H9 (cell line): ENCODE data around the gene CDC20. TPM values are rescaled to one million over a fixed set of nuclear protein-coding genes. Genes with fewer than 3 reads are reported as not detected.

ENCODE experiments used
- DNase-seq: peaks from one replicate; pipeline ENCODE4 v3.0.0-alpha.2; 2017
- H2AFZ ChIP-seq: one replicate; pipeline ENCODE4 v1.6.1; 2013; ENCODE audit warnings: mild to moderate bottlenecking, low read length, control low read depth, moderate library complexity
- H2AK5ac ChIP-seq: 2 replicates; pipeline ENCODE4 v1.6.1; 2013; ENCODE audit warnings: low read length, control low read depth, mixed read lengths; ENCODE audit not compliant: insufficient read length
- H2BK120ac ChIP-seq: one replicate; pipeline ENCODE4 v1.6.1; 2013; ENCODE audit warnings: low read depth, mild to moderate bottlenecking, low read length, control low read depth, inconsistent platforms; ENCODE audit not compliant: poor library complexity, severe bottlenecking
- H2BK12ac ChIP-seq: 2 replicates; pipeline ENCODE4 v1.6.1; 2013; ENCODE audit warnings: low read length, control low read depth, mixed read lengths, low read depth; ENCODE audit not compliant: insufficient read length
- H2BK15ac ChIP-seq: 2 replicates; pipeline ENCODE4 v1.6.1; 2013; ENCODE audit warnings: low read depth, low read length, control low read depth
- H2BK20ac ChIP-seq: one replicate; pipeline ENCODE4 v1.6.1; 2013; ENCODE audit warnings: low read depth, mild to moderate bottlenecking, low read length, control low read depth, inconsistent platforms; ENCODE audit not compliant: poor library complexity, severe bottlenecking
- H2BK5ac ChIP-seq: 2 replicates; pipeline ENCODE4 v1.6.1; 2013; ENCODE audit warnings: low read length, control low read depth, mixed read lengths; ENCODE audit not compliant: insufficient read length
- H3K14ac ChIP-seq: 2 replicates; pipeline ENCODE4 v1.6.1; 2013; ENCODE audit warnings: low read length, control low read depth; ENCODE audit not compliant: insufficient read depth
- H3K18ac ChIP-seq: 2 replicates; pipeline ENCODE4 v1.6.1; 2013; ENCODE audit warnings: low read depth, mild to moderate bottlenecking, mixed read lengths, low read length, control low read depth; ENCODE audit not compliant: insufficient read length
- H3K23ac ChIP-seq: 2 replicates; pipeline ENCODE4 v1.6.1; 2013; ENCODE audit warnings: low read length, control low read depth, mixed read lengths, low read depth; ENCODE audit not compliant: insufficient read length
- H3K23me2 ChIP-seq: 2 replicates; pipeline ENCODE4 v1.6.1; 2013; ENCODE audit warnings: low read depth, mild to moderate bottlenecking, mixed read lengths, low read length, control low read depth; ENCODE audit not compliant: insufficient read length, poor library complexity, severe bottlenecking
- H3K27ac ChIP-seq: 2 replicates; pipeline ENCODE4 v1.5.1; 2013; ENCODE audit warnings: low read length, control low read depth, mixed read lengths, low read depth; ENCODE audit not compliant: insufficient read length
- H3K27me3 ChIP-seq: 2 replicates; pipeline ENCODE4 v1.6.1; 2013; ENCODE audit warnings: low read length, control low read depth, inconsistent platforms; ENCODE audit not compliant: insufficient read depth
- H3K4ac ChIP-seq: 2 replicates; pipeline ENCODE4 v1.6.1; 2013; ENCODE audit warnings: low read depth, mild to moderate bottlenecking, control low read depth, inconsistent platforms, low read length, moderate library complexity
- H3K4me1 ChIP-seq: 2 replicates; pipeline ENCODE4 v1.6.1; 2013; ENCODE audit warnings: low read length, control low read depth, inconsistent platforms; ENCODE audit not compliant: insufficient read depth
- H3K4me2 ChIP-seq: 2 replicates; pipeline ENCODE4 v1.6.1; 2013; ENCODE audit warnings: low read length, control low read depth, mixed read lengths; ENCODE audit not compliant: insufficient read length, insufficient read depth
- H3K56ac ChIP-seq: 2 replicates; pipeline ENCODE4 v1.6.1; 2013; ENCODE audit warnings: low read depth, mild to moderate bottlenecking, mixed read lengths, low read length, control low read depth; ENCODE audit not compliant: insufficient read length
- H3K79me1 ChIP-seq: 2 replicates; pipeline ENCODE4 v1.6.1; 2013; ENCODE audit warnings: low read depth, mild to moderate bottlenecking, moderate library complexity, low read length, control low read depth, inconsistent platforms; ENCODE audit not compliant: insufficient read depth, poor library complexity, severe bottlenecking
- H3K79me2 ChIP-seq: 2 replicates; pipeline ENCODE4 v1.6.1; 2013; ENCODE audit warnings: low read length, control low read depth, inconsistent platforms; ENCODE audit not compliant: insufficient read depth
- H3K9ac ChIP-seq: 2 replicates; pipeline ENCODE4 v1.6.1; 2013; ENCODE audit warnings: low read length, control low read depth, mixed read lengths; ENCODE audit not compliant: insufficient read length; ENCODE audit errors: extremely low read depth
- H3K9me3 ChIP-seq: one replicate; pipeline ENCODE4 v1.6.1; 2013; ENCODE audit warnings: low read depth, low read length, inconsistent platforms; ENCODE audit not compliant: control insufficient read depth
- H3T11ph ChIP-seq: one replicate; pipeline ENCODE4 v1.6.1; 2013; ENCODE audit warnings: mild to moderate bottlenecking, low read length, control low read depth, inconsistent platforms
- H4K20me1 ChIP-seq: one replicate; pipeline ENCODE4 v1.6.1; 2013; ENCODE audit not compliant: control insufficient read depth, insufficient read length, insufficient read depth
- H4K5ac ChIP-seq: 2 replicates; pipeline ENCODE4 v1.6.1; 2013; ENCODE audit warnings: low read depth, mild to moderate bottlenecking, mixed read lengths, low read length, control low read depth; ENCODE audit not compliant: insufficient read length
- H4K8ac ChIP-seq: replicated peaks from 2 replicates; pipeline ENCODE4 v1.6.1; 2013; ENCODE audit warnings: low read length, control low read depth, mixed read lengths, low read depth; ENCODE audit not compliant: insufficient read length
- H4K91ac ChIP-seq: 2 replicates; pipeline ENCODE4 v1.6.1; 2013; ENCODE audit warnings: low read depth, mild to moderate bottlenecking, moderate library complexity, mixed read lengths, low read length, control low read depth; ENCODE audit not compliant: insufficient read length
- H3K27ac Mint-ChIP-seq, 3 experiments: 2 replicates in 2 of 3; 3 replicates in 1 of 3; pipeline ENCODE4 v1.8.0; 2020 to 2021; ENCODE audit warnings: mixed read lengths in 3 of 3, mild to moderate bottlenecking in 1 of 3, moderate library complexity in 1 of 3
- H3K27me3 Mint-ChIP-seq: 2 replicates; pipeline ENCODE4 v1.8.0; 2021; ENCODE audit warnings: low read depth, mild to moderate bottlenecking, moderate library complexity, mixed read lengths
- H3K36me3 Mint-ChIP-seq, 3 experiments: 2 replicates in 2 of 3; 3 replicates in 1 of 3; pipeline ENCODE4 v1.8.0; 2020 to 2021; ENCODE audit warnings: low read depth in 3 of 3, mixed read lengths in 3 of 3; ENCODE audit not compliant: insufficient read depth in 1 of 3
- H3K4me1 Mint-ChIP-seq, 2 experiments: 2 replicates each; pipeline ENCODE4 v1.8.0; 2020; ENCODE audit warnings: mixed read lengths in 2 of 2
- H3K4me3 Mint-ChIP-seq, 2 experiments: 2 replicates in 1 of 2; 3 replicates in 1 of 2; pipeline ENCODE4 v1.8.0; 2020 to 2021; ENCODE audit warnings: mild to moderate bottlenecking in 2 of 2, mixed read lengths in 2 of 2, moderate library complexity in 1 of 2
- H3K9me3 Mint-ChIP-seq, 2 experiments: 2 replicates in 1 of 2; 3 replicates in 1 of 2; pipeline ENCODE4 v1.8.0; 2020; ENCODE audit warnings: mild to moderate bottlenecking in 2 of 2, mixed read lengths in 2 of 2, moderate library complexity in 1 of 2
- WGBS: extraction: QIAGEN DNeasy Blood & Tissue Kit; methylation state at CpG from one replicate; pipeline ENCODE4 v1.1.7; 2013; ENCODE audit warnings: missing lambda C conversion rate, low lambda C conversion rate, mixed read lengths; ENCODE audit not compliant: insufficient read length; ENCODE audit errors: extremely low coverage; 5-methylcytosine and 5-hydroxymethylcytosine counted together
- total RNA-seq: library from RNA; stranded (reverse); gene quantifications from 2 replicates; pipeline ENCODE4 v1.2.1, GENCODE V29; 2021
- TF ChIP-seq, protein P1 (sequence below): fragments of 200-600 bp; sonication (generic); conservative IDR thresholded peaks from 3 replicates; pipeline ENCODE4 v1.8.0; 2021; ENCODE audit warnings: antibody characterized with exemption, mild to moderate bottlenecking

The CDC20 gene
- total RNA-seq, 1 experiment from 2014 or later = 246 TPM

DNA sequence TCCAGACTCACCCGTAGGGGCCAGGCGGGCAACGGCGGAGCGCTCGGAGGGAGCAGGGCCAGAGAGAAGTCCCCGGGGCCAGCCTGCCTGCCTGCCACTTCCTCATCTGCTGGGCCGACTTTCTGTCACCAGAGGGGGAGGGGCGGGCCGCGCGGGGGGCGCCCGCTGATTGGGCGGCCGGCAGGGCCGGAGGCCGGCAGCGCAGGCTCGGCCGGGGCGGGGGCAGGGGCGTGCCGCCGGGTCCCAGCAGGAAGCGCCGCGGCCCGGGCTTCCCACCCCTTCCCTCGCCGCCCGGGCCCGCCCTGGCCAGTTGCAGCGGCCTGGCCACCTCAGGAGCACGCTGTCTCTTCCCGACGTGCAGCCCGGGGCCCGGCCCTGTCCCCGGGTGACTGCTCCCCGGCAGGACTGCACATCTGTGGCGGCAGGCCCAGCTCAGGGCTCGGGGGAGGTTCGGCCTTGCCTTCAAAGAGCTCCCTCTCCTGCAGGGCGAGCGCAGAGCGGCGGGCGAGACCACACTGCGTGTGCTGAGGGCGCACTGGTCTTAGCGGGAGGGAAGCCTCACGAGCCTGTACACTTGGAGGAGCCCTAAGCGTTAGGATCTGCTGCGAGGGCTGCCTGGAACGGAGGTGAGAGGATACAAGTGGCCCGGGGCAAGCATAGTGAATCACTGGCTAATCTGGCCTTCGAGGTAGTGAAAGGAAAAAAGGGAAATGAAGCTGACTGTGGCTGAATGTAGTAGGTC is 9.3 kb downstream of the CDC20 start, which contains the start of gene ELOVL1:
Gene ELOVL1, minus strand, starts transcription at position 108 of the 742 bp plus-strand sequence. CDS start 2,402 bp downstream, outside the sequence.
- Histone ChIP-seq H2AK5ac (no peak within 1 kb of the TSS), H3K23ac (no peak within 1 kb of the TSS), H2AFZ (no peak within 1 kb of the TSS), H3K4ac (no peak within 1 kb of the TSS), H3K18ac (peak within 1 kb of the TSS; percentile 74), H4K5ac (no peak within 1 kb of the TSS), H3K9ac (peak within 1 kb of the TSS; percentile 55), H2BK12ac (no peak within 1 kb of the TSS), H3K9me3 (no peaks in the 10 kb centered on the region), H3K27me3 (no peaks in the 10 kb centered on the region), H3K27ac (no peak within 1 kb of the TSS), H2BK5ac (no peak within 1 kb of the TSS), H3K23me2 (peaks cover 15% of the 10 kb centered on the region), H2BK15ac (no peak within 1 kb of the TSS), H4K91ac (no peak within 1 kb of the TSS), H4K20me1 (no peaks in the 10 kb centered on the region), H3K56ac (no peak within 1 kb of the TSS), H3K79me1 (no peaks in the 10 kb centered on the region), H3T11ph (no peak within 1 kb of the TSS), H3K79me2 (no peaks in the 10 kb centered on the region; the same call in 1 of the 2 replicates), H3K14ac (peak within 1 kb of the TSS; percentile 53), H2BK120ac (no peak within 1 kb of the TSS), H2BK20ac (no peak within 1 kb of the TSS), H3K4me1 (no peaks in the 10 kb centered on the region; the same call in 1 of the 2 replicates), H4K8ac (no peak within 1 kb of the TSS), H3K4me2 (peak within 1 kb of the TSS; percentile 78)
- DNase-seq = peak; percentile 93
- Mint-ChIP-seq H3K9me3 (no peaks in the 10 kb centered on the region), H3K27me3 (no peaks in the 10 kb centered on the region), H3K4me3 (peak within 1 kb of the TSS; percentile 74 to 86), H3K27ac (peak within 1 kb of the TSS; percentile 44 to 96 (median 44)), H3K36me3 (peaks cover 15 to 22% (median 18%) of the 10 kb centered on the region in 3 experiments; a peak in 6 of 7 replicates), H3K4me1 (peaks cover 23 to 36% of the 10 kb centered on the region in 2 experiments)
- TF ChIP-seq, protein P1, sequence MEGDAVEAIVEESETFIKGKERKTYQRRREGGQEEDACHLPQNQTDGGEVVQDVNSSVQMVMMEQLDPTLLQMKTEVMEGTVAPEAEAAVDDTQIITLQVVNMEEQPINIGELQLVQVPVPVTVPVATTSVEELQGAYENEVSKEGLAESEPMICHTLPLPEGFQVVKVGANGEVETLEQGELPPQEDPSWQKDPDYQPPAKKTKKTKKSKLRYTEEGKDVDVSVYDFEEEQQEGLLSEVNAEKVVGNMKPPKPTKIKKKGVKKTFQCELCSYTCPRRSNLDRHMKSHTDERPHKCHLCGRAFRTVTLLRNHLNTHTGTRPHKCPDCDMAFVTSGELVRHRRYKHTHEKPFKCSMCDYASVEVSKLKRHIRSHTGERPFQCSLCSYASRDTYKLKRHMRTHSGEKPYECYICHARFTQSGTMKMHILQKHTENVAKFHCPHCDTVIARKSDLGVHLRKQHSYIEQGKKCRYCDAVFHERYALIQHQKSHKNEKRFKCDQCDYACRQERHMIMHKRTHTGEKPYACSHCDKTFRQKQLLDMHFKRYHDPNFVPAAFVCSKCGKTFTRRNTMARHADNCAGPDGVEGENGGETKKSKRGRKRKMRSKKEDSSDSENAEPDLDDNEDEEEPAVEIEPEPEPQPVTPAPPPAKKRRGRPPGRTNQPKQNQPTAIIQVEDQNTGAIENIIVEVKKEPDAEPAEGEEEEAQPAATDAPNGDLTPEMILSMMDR = peak; percentile 38; the same call in 2 of the 3 replicates
- WGBS = no CpG with 5 or more reads among the region's 58 CpGs
